Mesenchymal stem cell (in vitro differentiated cells and primary cell): ENCODE results near the gene SMYD2.

Source experiments
- DNase-seq: peaks from one replicate; pipeline ENCODE4 v3.0.0-alpha.2; 2013
- H2AFZ ChIP-seq: one replicate; pipeline ENCODE4 v1.6.1; 2013; ENCODE audit warnings: low read depth, mild to moderate bottlenecking, control low read depth, inconsistent platforms, low read length, moderate library complexity
- H2AK5ac ChIP-seq: 2 replicates; pipeline ENCODE4 v1.6.1; 2013; ENCODE audit warnings: low read length, moderate library complexity, mild to moderate bottlenecking, inconsistent platforms; ENCODE audit not compliant: severe bottlenecking
- H2BK120ac ChIP-seq: one replicate; pipeline ENCODE4 v1.6.1; 2013; ENCODE audit warnings: low read depth, mild to moderate bottlenecking, inconsistent platforms, low read length, moderate library complexity
- H2BK12ac ChIP-seq, 2 experiments: one replicate each; pipeline ENCODE4 v1.6.1; 2013; ENCODE audit warnings: inconsistent platforms in 2 of 2, low read length in 2 of 2, mild to moderate bottlenecking in 2 of 2, moderate library complexity in 2 of 2, control low read depth in 1 of 2
- H2BK15ac ChIP-seq: one replicate; pipeline ENCODE4 v1.6.1; 2013; ENCODE audit warnings: mild to moderate bottlenecking, low read depth, inconsistent platforms; ENCODE audit not compliant: poor library complexity, severe bottlenecking
- H2BK5ac ChIP-seq: 2 replicates; pipeline ENCODE4 v1.6.1; 2013; ENCODE audit warnings: low read depth, mild to moderate bottlenecking, low read length, control low read depth, inconsistent platforms; ENCODE audit not compliant: poor library complexity, severe bottlenecking
- H3K14ac ChIP-seq, 2 experiments: one replicate each; pipeline ENCODE4 v1.6.1; 2013; ENCODE audit warnings: inconsistent platforms in 2 of 2, low read length in 2 of 2, control low read depth in 1 of 2, mild to moderate bottlenecking in 1 of 2, moderate library complexity in 1 of 2
- H3K18ac ChIP-seq, 2 experiments: one replicate each; pipeline ENCODE4 v1.6.1; 2013; ENCODE audit warnings: inconsistent platforms in 2 of 2, low read length in 2 of 2, control low read depth in 1 of 2, low read depth in 1 of 2, mild to moderate bottlenecking in 1 of 2
- H3K23ac ChIP-seq, 2 experiments: one replicate each; pipeline ENCODE4 v1.6.1; 2013; ENCODE audit warnings: inconsistent platforms in 2 of 2, low read length in 2 of 2, mild to moderate bottlenecking in 2 of 2, moderate library complexity in 2 of 2, control low read depth in 1 of 2
- H3K27ac ChIP-seq: 2 replicates; pipeline ENCODE4 v1.5.1; 2013; ENCODE audit warnings: mild to moderate bottlenecking, moderate library complexity, low read length, control low read depth, inconsistent platforms; ENCODE audit not compliant: poor library complexity, severe bottlenecking
- H3K27me3 ChIP-seq, 2 experiments: 2 replicates each; pipeline versions ENCODE4 v1.6.1 to v1.7.0; 2013; ENCODE audit warnings: low read length in 2 of 2, mild to moderate bottlenecking in 2 of 2, moderate library complexity in 2 of 2, control low read depth in 1 of 2, inconsistent platforms in 1 of 2; ENCODE audit not compliant: control insufficient read depth in 1 of 2, insufficient read depth in 1 of 2
- H3K36me3 ChIP-seq, 2 experiments: 2 replicates each; pipeline versions ENCODE4 v1.6.1 to v1.7.0; 2013; ENCODE audit warnings: low read length in 2 of 2, control low read depth in 1 of 2, inconsistent platforms in 1 of 2, low read depth in 1 of 2, mild to moderate bottlenecking in 1 of 2; ENCODE audit not compliant: insufficient read depth in 2 of 2, control insufficient read depth in 1 of 2
- H3K4ac ChIP-seq, 2 experiments: one replicate each; pipeline ENCODE4 v1.6.1; 2013; ENCODE audit warnings: inconsistent platforms in 2 of 2, low read length in 2 of 2, mild to moderate bottlenecking in 2 of 2, moderate library complexity in 2 of 2, control low read depth in 1 of 2, low read depth in 1 of 2
- H3K4me1 ChIP-seq: 2 replicates; pipeline ENCODE4 v1.6.1; 2013; ENCODE audit warnings: low read depth, low read length, control low read depth; ENCODE audit not compliant: control insufficient read depth, insufficient read depth
- H3K4me2 ChIP-seq: 2 replicates; pipeline ENCODE4 v1.6.1; 2013; ENCODE audit warnings: low read length, mild to moderate bottlenecking, inconsistent platforms; ENCODE audit not compliant: poor library complexity, severe bottlenecking
- H3K4me3 ChIP-seq, 2 experiments: 2 replicates each; pipeline versions ENCODE4 v1.5.1 to v1.7.0; 2013; ENCODE audit warnings: low read length in 2 of 2, mild to moderate bottlenecking in 2 of 2, control low read depth in 1 of 2, low read depth in 1 of 2; ENCODE audit not compliant: insufficient read depth in 1 of 2
- H3K79me1 ChIP-seq: replicated peaks from 2 replicates; pipeline ENCODE4 v1.6.1; 2013; ENCODE audit warnings: mild to moderate bottlenecking, control low read depth, low read length, inconsistent platforms; ENCODE audit not compliant: poor library complexity, severe bottlenecking
- H3K9ac ChIP-seq: 2 replicates; pipeline ENCODE4 v1.7.0; 2013; ENCODE audit warnings: mild to moderate bottlenecking, low read length, moderate library complexity
- H3K9me3 ChIP-seq: 2 replicates; pipeline ENCODE4 v1.7.0; 2013; ENCODE audit warnings: mild to moderate bottlenecking, low read length; ENCODE audit not compliant: control insufficient read depth
- H4K8ac ChIP-seq: one replicate; pipeline ENCODE4 v1.6.1; 2013; ENCODE audit warnings: inconsistent platforms, mild to moderate bottlenecking, low read length, moderate library complexity
- H4K91ac ChIP-seq: one replicate; pipeline ENCODE4 v1.6.1; 2013; ENCODE audit warnings: mild to moderate bottlenecking, low read length, inconsistent platforms
- WGBS: methylation state at CpG from one replicate; pipeline ENCODE4 v1.1.7; 2013; ENCODE audit warnings: mixed read lengths; 5-methylcytosine and 5-hydroxymethylcytosine counted together

Gene SMYD2

DNA sequence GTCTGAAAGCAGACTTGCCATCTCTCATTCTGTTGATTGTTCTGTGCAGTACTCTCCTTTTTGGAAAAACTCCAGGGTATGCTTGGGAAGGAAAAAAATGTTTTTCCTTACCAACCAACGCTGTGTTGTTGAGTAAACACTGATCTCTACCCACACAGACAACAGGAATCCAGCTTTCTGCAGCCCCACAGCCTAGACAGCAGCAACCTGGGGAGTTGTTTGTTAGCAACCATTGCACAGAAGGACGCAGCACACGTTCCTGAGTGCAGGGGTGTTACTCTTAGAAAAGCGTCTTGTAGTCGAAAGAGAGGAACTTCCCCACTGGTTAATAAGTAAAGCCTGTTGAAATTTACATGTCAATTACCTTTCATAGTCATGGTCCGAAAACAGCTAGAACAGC is 56.6 kb downstream of the SMYD2 start:
- H2AK5ac ChIP-seq: no peak overlapping the region
- peak overlapping the region; percentile 41 for H3K27ac ChIP-seq
- H2AFZ ChIP-seq: no peak overlapping the region
- H3K4me3 ChIP-seq: no peak overlapping the region
- H2BK5ac ChIP-seq: no peak overlapping the region
- H4K8ac ChIP-seq: no peak overlapping the region
- 75% methylated on average over 6 of the region's 6 CpGs for WGBS
- peaks cover 11% of the 10 kb centered on the region for H3K79me1 ChIP-seq
- H3K18ac ChIP-seq: no peak overlapping the region
- H3K23ac ChIP-seq: no peak overlapping the region
- peak overlapping the region; percentile 82 for H3K9ac ChIP-seq
- H4K91ac ChIP-seq: no peak overlapping the region
- no peak overlapping the region for H3K4me2 ChIP-seq
- H3K9me3 ChIP-seq: no peaks in the 10 kb centered on the region
- H3K36me3 ChIP-seq: peaks cover 14 to 15% of the 10 kb centered on the region in 2 experiments
- H3K27me3 ChIP-seq: no peaks in the 10 kb centered on the region
- H3K4ac ChIP-seq: no peak overlapping the region
- peaks cover 20% of the 10 kb centered on the region for H3K4me1 ChIP-seq
- no peak overlapping the region for H3K14ac ChIP-seq
- peak; percentile 92 for DNase-seq
- no peak overlapping the region for H2BK12ac ChIP-seq
- H2BK15ac ChIP-seq: no peak overlapping the region
- no peak overlapping the region for H2BK120ac ChIP-seq

DNA sequence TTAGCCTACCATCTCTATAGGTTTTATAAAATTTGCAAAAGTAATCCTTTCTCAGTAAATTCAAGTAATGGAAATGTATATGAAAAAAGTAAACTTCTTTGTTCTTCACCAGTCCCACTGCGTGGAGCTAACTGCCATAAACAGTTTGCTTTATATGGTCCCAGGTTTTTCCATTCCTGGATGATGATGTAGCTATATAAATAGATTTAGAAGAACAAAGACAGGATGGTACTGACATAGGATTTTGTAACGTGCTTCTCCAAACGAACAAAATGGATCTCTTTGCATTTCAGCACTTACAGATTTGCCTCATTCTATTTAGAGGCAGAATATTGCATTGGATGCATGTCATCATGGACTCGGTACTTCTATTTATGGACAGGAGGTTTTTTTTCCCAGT is 57.3 kb downstream of the SMYD2 start:
- Histone ChIP-seq H2BK5ac (no peak overlapping the region), H2BK15ac (no peak overlapping the region), H3K79me1 (peaks cover 11% of the 10 kb centered on the region), H3K27me3 (no peaks in the 10 kb centered on the region), H3K4me1 (peaks cover 16% of the 10 kb centered on the region), H3K27ac (peak overlapping the region; percentile 62), H3K4ac (no peak overlapping the region), H3K9me3 (no peaks in the 10 kb centered on the region), H4K91ac (no peak overlapping the region), H3K9ac (peak overlapping the region; percentile 82), H3K4me2 (no peak overlapping the region), H2BK120ac (no peak overlapping the region), H2BK12ac (no peak overlapping the region), H3K4me3 (no peak overlapping the region), H2AK5ac (no peak overlapping the region), H3K23ac (no peak overlapping the region), H2AFZ (no peak overlapping the region), H3K36me3 (peaks cover 14 to 22% of the 10 kb centered on the region in 2 experiments), H4K8ac (no peak overlapping the region), H3K14ac (no peak overlapping the region), H3K18ac (no peak overlapping the region)
- 72% methylated on average over 4 of the region's 4 CpGs for WGBS
- peak; percentile 58 for DNase-seq

GRCh38 chr1:214341459-214341858 is 60.5 kb downstream of the SMYD2 start:
- Histone ChIP-seq H3K4me2 (no peak overlapping the region), H3K4me1 (peaks cover 11% of the 10 kb centered on the region), H2BK120ac (no peak overlapping the region), H4K91ac (no peak overlapping the region), H3K4ac (no peak overlapping the region), H2AK5ac (no peak overlapping the region), H3K79me1 (peaks cover 14% of the 10 kb centered on the region), H3K9me3 (no peaks in the 10 kb centered on the region), H3K14ac (no peak overlapping the region), H2BK5ac (no peak overlapping the region), H4K8ac (no peak overlapping the region), H3K4me3 (no peak overlapping the region), H3K9ac (no peak overlapping the region), H3K36me3 (peaks cover 11 to 43% of the 10 kb centered on the region in 2 experiments), H3K27ac (no peak overlapping the region), H3K18ac (no peak overlapping the region), H3K23ac (no peak overlapping the region), H3K27me3 (no peaks in the 10 kb centered on the region), H2AFZ (no peak overlapping the region), H2BK12ac (no peak overlapping the region), H2BK15ac (no peak overlapping the region)
- DNase-seq: no peak
- WGBS: 100% methylated on average over 3 of the region's 3 CpGs

GRCh38 chr1:214341932-214342331 is 61.0 kb downstream of the SMYD2 start:
- no peak overlapping the region for H2BK5ac ChIP-seq
- H3K36me3 ChIP-seq: peaks cover 15 to 43% of the 10 kb centered on the region in 2 experiments
- H2BK12ac ChIP-seq: no peak overlapping the region
- no peak overlapping the region for H3K4me2 ChIP-seq
- no peak overlapping the region for H3K27ac ChIP-seq
- peaks cover 14% of the 10 kb centered on the region for H3K79me1 ChIP-seq
- H2BK120ac ChIP-seq: no peak overlapping the region
- H3K14ac ChIP-seq: no peak overlapping the region
- H2AFZ ChIP-seq: no peak overlapping the region
- 97% methylated on average over 2 of the region's 3 CpGs for WGBS
- no peak overlapping the region for H2AK5ac ChIP-seq
- H4K91ac ChIP-seq: no peak overlapping the region
- no peaks in the 10 kb centered on the region for H3K27me3 ChIP-seq
- no peak overlapping the region for H3K4ac ChIP-seq
- DNase-seq: no peak
- no peak overlapping the region for H2BK15ac ChIP-seq
- H3K4me1 ChIP-seq: peaks cover 11% of the 10 kb centered on the region
- H3K9me3 ChIP-seq: no peaks in the 10 kb centered on the region
- H3K9ac ChIP-seq: no peak overlapping the region
- H3K18ac ChIP-seq: no peak overlapping the region
- no peak overlapping the region for H4K8ac ChIP-seq
- no peak overlapping the region for H3K23ac ChIP-seq
- no peak overlapping the region for H3K4me3 ChIP-seq
